Renal cortex interstitium (tissue), 11 donors: ENCODE results near the gene SCUBE1. TPM values are rescaled to one million over a fixed set of nuclear protein-coding genes. Genes with fewer than 3 reads are reported as not detected.
A peak's percentile ranks its signal among the peaks of the same experiment; 100 is the strongest.
"Not testable (repeated sequence)": the region's sequence is repeated elsewhere in the genome, so short reads cannot be mapped to it uniquely, and the experiment has no call there.

Source experiments
- DNase-seq, 11 donors: peaks; one replicate each; pipeline ENCODE4 v3.0.0-alpha.2; 2013; ENCODE audit warnings: low read depth in 9 of 11, low spot score in 4 of 11; ENCODE audit errors: extremely low read depth in 1 of 11
- polyA plus RNA-seq, 3 donors: library from polyadenylated mRNA; unstranded; fragments of 120-200 nt; gene quantifications; one replicate each; pipeline ENCODE4 v1.2.1, GENCODE V29; 2013; ENCODE audit not compliant: insufficient read length in 3 of 3

SCUBE1 gene
- polyA plus RNA-seq, 3 donors: 8.7 to 11.6 (median 10.9) TPM

DNA sequence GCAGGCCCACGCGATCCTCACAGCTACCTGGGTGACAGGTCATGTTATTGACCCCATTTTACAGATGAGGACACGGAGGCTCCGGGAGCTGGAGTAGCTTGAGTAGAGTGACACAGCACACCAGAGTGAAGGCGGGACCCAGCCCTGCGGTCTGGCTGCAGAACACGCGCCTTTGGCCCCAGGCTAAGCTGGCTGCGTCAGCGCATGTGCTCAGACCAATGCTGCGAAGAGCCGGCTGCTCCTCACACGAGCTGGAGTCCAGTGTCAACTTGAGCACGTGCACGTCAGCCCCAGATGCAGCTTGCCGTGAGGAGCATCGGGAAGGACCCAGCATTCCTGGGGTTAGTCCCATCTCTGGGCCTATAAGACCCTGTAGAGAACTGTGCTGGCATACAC lies 49.9 kb downstream of the SCUBE1 start:
- DNase-seq: no peak

DNA sequence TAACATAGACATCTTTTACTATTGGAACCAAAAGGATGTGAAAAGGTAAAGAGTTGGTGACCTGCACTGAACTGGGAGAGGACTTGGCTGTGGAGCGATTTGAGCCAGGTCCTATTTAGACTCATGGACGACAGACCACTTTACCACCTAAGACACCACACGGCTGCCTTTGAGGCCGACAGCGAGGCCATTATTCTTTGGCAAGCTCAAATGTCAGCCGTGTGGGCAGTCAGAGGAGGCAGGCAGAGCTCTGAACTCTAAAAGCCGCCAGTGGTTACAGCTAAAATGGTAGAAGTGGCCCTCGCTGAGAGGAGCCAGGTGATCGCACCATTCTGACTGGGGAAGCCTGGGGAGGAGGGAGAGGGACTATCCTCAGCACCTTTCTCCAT lies 50.5 kb downstream of the SCUBE1 start:
- no peak for DNase-seq

DNA sequence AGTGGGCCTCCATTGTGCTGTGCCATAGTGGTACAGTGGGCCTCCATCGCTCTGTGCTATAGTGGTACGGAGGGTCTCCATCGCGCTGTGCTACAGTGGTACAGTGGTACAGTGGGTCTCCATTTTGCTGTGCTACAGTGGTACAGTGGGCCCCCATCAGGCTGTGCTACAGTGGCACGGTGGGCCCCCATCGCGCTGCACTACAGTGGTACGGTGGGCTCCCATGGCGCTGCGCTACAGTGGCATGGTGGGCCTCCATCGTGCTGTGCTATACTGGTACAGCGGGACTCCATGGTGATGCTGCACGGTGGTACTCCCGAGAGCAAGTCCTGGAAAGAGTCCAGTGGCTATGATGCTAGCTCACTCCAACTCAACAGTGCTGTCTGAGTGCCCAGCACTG lies 51.8 kb downstream of the SCUBE1 start:
- no peak for DNase-seq

DNA sequence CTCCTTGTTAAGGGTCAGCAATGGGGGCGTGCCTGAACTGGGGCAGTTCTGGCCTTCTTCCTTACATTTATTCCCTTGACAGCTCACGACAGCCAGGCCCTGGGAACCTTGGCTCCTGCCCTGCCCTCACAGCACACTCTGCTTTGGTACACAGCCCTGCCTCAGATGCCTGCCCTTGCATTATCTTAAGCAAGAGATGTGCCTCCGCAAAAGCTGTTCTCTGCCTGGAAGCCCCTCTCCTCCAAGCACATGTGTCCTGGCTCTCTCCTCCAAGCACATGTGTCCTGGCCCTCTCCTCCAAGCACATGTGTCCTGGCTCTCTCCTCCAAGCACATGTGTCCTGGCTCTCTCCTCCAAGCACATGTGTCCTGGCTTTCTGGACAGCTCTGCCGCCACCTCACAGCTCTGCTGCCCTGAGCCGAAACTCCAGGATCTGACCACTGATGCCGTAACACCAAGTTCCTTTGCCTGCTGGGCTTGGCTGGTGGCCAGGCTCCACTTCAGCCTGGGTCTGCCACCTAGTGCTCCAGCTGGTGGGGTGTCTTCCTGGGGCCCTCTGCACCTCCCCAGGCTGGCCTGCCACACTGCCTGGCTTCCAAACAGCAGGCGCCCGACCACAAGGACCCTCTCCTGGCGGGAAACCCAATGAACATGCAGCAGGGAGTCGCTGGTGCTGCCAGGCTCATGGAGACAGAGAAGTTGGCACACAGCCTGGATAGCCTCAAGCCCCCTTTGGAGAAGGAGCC lies 53.0 kb downstream of the SCUBE1 start:
- no peak for DNase-seq

DNA sequence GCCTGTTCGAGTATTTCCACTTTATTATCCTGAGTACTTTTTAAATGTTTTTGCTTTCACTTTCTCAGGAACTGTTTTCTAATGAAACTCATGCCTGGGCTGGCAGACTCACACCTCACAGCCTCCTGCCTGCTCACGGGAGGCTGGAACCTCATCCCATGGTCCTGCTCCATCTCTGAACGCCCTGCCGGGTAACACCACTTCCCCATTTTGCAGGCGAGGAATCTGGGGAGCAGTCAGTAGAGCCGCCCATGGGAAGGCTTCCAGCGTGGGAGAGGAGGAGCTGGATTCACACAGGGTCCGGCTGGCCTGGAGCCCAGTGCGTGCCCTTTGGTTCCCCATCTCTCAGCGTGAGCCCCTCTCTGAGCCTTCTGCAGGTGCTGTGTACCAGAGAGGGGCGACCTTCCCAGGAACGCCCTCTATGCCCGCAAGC lies 53.6 kb downstream of the SCUBE1 start:
- DNase-seq: no peak

DNA sequence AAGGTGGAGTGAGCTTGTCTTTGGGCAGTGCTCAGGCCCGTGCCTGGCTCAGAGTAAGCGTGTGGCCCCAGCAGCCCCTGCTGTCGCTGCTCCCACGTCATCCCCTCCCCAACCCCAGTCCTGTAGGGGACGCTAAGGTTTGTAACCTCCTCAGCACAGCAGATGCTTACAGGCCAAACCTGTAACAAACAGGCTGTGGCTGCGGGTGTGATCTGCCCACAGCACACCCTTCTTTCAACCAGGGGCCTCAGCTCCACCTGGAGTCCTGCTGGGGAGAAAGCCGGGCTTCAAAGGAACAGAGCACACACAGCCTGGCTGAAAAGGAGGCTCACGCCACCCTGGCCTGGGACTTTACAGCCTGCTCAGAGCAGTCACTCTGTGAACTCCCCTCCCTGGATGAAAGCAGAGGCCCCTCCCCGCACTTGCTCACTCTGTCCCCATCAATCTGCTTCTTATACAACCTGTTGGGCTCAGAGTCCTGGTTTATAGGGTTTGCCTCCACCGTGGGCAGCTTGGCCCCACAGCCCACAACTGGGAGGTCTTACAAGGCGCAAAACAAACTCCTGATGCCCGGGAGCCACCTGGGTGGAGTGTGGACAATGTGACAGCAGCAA lies 54.3 kb downstream of the SCUBE1 start:
- DNase-seq: no peak

DNA sequence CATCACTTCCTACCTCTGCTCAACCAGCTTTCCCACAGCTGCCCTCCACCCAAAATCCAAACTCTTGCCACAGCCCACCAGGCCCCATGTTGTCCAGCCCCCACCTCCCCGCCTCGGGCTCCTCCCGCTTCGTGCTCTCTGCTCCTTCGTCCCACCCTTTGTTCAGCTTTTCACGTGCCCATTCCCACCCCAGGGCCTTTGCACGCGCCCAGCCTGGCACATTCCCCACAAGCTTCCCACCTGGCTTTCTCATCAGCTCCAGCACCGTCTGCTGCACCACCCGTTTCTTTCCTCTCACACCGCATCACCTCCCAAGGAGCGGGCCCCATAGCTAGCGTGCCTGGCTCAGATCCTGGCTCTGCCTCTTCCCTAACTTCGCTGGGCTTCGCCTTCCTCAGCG lies 54.8 kb downstream of the SCUBE1 start:
- DNase-seq: no peak

DNA sequence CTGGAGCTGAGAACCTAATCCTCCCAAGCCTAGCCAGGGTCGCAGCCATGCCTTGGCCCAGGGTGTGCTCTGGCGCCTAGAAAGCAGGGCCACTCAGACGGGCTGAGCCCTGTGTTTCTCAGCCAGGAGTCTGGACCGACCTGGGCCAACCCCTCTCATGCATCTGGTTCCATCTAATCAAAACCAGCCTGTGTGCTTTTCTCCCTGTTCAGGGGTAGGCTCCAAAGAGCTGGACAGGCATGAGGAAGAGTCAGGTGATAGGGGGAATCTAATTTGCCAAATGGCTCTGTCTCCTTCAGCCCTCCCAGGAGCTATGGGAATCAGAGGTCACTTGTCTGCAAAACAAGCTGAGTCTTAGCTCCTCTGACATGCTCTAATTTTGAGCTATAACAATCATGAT lies 55.7 kb downstream of the SCUBE1 start:
- no peak for DNase-seq

DNA sequence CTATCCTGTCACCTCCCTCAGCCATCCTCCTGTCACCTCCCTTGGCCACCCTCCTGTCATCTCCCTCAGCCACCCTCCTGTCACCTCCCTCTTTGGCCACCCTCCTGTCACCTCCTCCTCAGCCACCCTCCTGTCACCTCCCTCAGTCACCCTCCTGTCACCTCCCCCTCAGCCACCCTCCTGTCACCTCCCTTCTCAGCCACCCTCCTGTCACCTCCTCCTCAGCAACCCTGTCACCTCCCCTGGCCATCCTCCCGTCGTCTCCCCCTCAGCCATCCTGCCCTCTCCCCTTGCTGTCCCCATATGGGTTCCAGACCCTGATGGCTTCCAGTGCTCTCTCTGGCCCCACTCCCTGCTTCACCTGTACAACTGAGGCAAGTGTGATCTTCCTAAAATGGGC lies 61.8 kb downstream of the SCUBE1 start:
- no peak for DNase-seq

DNA sequence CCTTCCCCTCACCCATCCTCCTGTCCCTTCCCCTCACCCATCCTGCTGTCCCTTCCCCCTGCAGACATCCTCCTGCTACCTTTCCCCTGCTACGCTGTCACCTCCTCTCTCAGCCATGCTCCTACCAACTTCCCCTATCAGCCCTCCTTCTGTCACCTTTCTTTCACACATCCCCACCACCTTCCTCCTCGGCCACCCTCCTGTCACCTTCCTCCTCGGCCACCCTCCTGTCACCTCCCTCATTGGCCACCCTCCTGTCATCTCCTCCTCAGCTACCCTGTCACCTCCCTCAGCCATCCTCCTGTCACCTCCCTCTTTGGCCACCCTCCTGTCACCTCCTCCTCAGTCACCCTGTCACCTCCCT lies 62.7 kb downstream of the SCUBE1 start:
- DNase-seq: not testable (repeated sequence)

DNA sequence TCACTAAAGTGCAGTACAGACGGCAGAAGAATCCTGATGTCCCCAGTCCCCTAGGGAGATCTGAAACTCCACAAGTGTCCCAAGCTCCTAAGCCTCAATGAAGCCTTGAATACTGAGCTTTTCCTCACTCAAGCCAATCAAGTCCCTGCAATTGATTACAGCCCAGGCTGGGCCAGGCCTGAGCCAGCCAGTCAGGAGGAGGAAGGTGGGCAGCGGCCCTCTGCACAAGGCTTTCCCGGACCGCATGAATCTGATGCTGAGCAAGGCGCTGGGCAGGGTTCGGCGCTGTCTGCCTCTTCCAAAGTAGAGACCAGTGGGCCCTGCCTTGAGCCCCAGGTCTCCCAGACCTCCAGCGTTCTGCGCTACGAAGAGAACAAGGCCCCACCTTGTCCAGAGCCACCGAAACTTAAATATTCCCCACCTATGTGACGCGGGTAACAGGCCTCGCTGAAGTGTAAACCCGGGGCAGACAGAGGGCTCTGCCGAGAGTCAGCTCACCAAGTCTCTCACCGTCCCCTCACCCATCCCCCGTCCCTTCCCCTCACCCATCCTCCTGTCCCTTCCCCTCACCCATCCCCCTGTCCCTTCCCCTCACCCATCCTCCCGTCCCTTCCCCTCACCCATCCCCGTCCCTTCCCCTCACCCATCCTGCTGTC lies 63.2 kb downstream of the SCUBE1 start:
- no peak for DNase-seq

DNA sequence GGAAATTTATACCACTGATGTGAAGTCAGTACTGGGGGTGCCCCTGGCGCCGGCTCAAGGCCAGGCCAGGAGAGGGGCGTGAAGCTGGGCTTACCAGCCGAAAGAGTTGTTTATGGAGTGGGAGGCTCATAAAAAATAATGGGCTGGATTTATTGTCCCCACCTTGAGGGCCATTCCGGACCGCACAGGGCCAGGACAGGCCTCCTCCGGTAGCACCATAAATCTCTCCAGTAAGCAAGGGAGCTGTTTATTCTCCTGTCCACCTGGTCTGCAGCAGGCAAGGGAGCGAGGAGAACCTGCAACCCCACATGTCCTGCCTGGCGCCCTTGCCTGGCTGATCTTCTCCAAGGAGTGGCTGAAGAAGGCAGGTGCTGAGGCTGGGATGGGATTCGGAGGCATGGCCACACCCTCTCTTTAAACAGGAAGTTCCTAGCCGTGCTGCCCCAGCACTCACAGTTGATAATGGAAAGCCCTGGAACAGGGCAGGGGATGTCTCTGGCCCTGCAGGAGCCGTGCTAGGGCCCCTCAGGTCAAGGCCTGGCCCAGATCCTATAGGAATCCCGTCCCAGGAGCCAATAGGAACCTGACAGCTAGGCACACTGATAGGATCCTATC lies 65.1 kb downstream of the SCUBE1 start:
- peak in 1 of 11 donors; percentile 79 for DNase-seq

DNA sequence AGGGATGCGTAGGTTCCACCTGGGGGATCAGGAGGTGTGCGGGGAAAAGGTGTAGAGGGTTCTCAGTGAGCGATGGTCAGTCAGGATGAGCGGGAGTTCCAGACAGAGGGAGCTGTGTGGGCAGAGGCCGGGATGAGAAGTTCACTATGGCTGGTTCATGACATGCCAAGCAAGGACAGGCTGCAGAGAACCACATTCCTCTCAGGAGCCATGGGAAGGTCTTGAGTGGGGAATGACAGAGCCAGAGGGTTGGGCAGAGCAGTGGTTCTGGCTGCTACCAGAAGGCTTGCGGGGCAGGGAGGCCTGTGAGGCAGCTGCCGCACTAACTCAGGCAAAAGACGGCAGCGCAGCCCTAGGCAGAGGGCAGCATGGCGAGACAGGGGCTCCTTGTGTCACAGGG lies 66.1 kb downstream of the SCUBE1 start:
- DNase-seq: no peak

DNA sequence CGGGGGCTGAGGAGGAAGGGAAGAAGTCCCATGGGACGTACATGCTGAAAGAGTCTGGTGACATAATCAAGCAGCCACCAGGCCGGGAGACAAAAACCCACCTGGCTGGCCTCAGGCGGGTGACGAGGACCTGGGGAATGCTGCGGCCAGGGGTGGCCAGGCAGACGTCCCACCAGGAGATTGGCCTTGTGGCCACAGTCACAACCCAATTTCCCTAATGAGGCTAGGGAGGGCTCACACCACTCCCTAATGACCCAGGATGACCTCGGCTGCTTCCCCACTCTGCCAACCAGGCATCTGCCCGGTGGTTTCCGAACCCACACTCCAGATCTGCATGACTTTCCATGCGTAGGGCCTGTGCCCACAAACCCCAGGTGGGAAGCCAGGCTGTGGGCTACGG lies 66.9 kb downstream of the SCUBE1 start:
- no peak for DNase-seq

DNA sequence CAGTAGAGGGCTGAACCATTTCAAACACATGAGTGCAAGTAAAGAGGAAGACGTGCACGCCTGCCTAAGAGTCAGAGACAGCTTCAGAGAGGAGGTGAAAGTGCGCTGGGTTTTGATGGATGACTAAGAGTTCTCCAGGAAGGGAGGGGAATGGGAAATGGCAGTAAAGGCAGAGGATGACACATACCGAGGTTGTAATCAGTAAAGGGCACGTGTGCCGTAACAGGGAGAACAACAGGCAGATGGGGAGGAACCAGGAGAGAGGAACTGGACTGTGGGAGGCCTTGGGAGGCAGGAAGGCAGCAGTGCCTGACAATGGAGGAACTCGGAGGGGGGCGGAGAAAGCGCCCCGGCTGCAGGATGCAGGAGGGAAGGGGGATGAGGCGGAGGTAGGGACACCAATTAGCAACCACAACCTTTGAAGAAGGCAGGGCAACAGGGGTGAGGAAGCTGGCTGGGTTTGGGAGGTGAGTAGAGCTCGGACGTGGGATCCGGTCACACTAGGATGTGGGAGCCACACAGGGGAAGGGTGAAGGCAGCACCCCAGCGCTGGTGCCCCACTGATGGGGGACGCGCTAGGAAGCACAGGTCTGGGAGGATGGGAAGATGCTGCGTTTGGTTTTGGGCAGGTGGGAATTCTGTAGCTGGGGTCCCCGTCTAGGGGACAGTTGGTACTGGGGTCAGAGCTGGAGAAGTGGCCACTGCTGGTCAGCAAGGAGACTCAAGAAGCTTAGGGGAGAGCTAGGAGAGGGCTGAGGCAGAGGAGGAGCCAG lies 67.4 kb downstream of the SCUBE1 start:
- no peak for DNase-seq

DNA sequence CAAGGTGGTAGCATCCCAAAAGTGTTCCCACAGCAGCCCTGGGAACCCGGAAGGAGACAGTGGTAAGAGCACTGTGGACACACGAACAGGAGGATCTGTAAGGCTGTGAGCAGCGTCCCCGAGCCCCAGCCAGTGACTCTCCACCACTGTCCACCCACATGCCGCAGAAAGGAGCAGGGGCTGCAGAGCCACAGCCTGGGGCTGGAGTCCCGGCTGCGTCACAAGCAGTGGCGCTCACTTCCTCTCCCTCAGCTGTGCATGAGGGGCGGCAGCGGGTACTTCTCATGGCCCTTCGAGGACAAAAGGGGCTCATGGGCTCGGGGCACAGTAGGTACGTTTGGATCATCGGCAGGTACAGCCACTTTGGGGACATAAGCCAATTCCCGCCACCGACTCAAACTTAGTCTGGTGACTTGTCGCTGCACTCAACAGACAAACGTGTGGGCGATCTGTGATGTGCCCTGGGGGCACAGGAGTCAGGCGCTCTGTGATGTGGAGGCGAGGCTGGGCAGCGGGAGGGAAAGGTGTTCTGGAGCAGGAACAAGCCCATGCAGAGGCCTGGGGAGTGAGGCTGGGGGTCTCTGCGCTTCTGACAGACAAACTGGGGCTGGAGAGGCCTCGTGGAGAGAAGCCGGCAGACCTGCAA lies 68.5 kb downstream of the SCUBE1 start:
- DNase-seq: no peak

DNA sequence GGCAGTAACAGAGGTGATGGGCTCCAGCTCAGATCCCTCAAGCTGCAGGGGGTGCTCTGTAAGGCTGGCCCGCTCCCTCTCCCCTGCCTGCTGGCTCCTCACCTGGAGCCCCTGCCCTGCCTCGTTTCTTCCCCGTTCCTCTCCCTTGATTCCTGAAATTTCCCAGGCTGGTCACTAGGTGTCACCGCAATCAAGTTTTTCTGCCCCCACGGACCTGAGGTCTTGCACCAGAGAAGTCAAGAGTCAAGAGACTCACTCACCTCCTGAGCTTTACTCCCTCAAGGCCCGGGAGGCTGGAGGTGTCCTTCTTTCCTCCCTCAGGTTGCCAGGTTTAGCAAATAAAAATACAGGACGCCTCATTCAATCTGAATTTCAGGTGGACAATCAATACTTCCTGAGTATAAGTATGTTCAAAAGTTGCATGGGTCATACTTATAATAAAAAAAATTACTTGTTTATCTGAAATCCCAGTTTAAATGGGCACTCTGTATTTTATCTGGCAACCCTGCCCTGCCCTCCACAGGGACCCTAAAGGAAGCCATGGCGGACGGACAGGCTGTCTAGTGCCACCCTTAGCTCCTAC lies 69.2 kb downstream of the SCUBE1 start:
- DNase-seq: no peak

DNA sequence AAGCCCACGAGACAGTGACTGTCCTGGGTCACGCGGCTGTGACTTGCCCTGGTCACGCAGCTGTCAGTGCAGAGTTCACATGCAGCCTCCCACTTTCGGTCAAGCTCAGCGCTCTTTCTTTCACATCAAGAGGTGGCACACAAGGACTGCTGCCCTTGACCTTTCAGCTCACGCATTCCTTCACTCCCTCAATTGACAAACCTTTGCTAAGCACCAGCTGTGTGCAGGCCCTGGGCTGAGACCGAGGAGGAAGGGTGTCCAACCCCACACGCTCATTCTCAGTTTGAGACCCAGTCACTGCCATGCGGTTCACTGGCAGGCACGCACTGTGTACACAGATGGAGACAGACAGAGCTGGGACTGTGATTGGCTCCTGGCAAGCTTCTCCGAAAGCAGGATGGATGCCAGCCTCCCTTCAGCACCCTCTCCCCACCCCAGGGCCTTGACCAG lies 70.3 kb downstream of the SCUBE1 start:
- DNase-seq: no peak

DNA sequence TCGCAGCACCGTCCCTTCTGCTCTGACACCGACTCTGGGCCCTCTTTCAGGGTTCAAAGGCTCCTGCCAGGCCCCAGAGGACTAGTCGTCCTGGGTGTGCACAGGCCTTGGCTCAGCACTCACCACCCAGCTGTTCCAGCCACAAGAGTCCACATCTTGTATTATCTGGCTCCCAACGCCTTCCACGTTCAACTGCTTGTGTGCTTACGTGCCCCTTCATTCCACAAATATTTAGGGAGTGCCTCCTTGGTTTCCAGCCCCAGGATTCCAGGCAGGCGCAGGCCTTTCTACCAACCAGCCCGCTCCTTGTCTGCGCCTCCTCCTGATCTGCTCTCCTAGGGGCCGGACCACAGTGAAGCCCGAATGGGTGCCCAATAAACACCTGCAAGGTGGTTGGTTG lies 70.9 kb downstream of the SCUBE1 start:
- DNase-seq: no peak
